ENCODE results near the gene CHST5.

CHST5 gene

DNA sequence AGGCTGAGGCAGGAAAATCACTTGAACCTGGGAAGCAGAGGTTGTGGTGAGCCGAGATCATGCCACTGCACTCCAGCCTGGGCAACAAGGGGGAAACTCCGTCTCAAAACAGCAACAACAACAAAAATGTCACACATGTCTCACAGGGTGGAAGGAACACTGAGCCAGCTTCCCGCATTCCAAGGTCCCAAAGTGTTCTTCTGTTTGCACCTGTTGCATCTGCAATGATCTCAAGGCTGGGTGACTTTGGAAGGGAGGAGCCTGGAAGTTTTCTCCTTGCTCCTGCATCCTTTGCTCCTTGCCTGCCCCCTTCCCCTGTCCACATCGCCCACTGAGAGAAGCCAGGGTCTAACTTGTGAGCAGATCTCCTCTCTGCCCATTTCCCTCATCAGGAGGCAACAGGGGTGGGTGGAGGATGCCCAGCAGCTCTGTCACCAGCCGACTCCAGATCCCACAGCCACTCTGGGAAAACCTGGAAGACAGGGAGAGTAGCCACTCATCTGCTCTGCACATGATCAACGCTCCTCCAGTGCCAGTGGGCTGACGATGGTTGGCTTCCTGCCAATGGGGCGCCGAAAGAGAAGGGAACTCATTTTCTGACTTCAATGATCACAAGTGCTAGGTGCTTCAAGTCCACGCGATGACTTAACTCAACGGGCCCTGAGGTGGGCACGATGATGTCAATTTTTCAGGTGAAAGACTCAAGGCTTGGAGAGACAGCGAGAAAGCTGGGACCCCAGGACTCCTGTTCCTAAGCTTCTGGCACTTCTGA, 53.3 kb downstream of the CHST5 start:
- TF ChIP-seq SUZ12 (IDR thresholded peaks at IDR 0.05) (no peak), PKNOX1 (IDR thresholded peaks at IDR 0.05) (no peak), FOXA1 (IDR thresholded peaks at IDR 0.05) (no peak), BHLHE40 (IDR thresholded peaks at IDR 0.05; ENCODE audit: borderline replicate concordance) (no peak), L3MBTL2 (conservative IDR thresholded peaks at IDR 0.05) (no peak), ZNF384 (IDR thresholded peaks at IDR 0.05) (no peak), TARDBP (IDR thresholded peaks at IDR 0.05) (no peak), NFRKB (IDR thresholded peaks at IDR 0.05) (no peak), FOXM1 (IDR thresholded peaks at IDR 0.05; ENCODE audit: borderline replicate concordance) (no peak), CTBP1 (IDR thresholded peaks at IDR 0.05; ENCODE audit: borderline replicate concordance) (no peak), ARNT (IDR thresholded peaks at IDR 0.05) (no peak)
- ChIA-PET CTCF (interaction anchor here (1.5 kb wide), 1 partner anchor 10 kb away, joined by 10 read pairs; no protein-coding TSS in a partner anchor), POLR2A (interaction anchor here (0.6 kb wide), 1 partner anchor 28 kb away, joined by 3 read pairs; no protein-coding TSS in a partner anchor)
- DNase-seq (ENCODE audit: extremely low spot score): no peak

GRCh38 chr16:75481475-75481874, 54.4 kb downstream of the CHST5 start:
- TF ChIP-seq SUZ12 (IDR thresholded peaks at IDR 0.05) (no peak), ARNT (IDR thresholded peaks at IDR 0.05) (no peak)
- ChIA-PET POLR2A (interaction anchor here (0.7 kb wide), 1 partner anchor 11 kb away, joined by 4 read pairs; no protein-coding TSS in a partner anchor), CTCF (interaction anchor here (1.5 kb wide), 1 partner anchor 9 kb away, joined by 10 read pairs; no protein-coding TSS in a partner anchor)
- peak; percentile 47 for DNase-seq (ENCODE audit: extremely low spot score)

- ChIA-PET POLR2A (no interaction called here), CTCF (interaction anchor here (0.6 kb wide), 1 partner anchor 196 kb away, joined by 4 read pairs; no protein-coding TSS in a partner anchor)
- no peak for TF ChIP-seq ELF4 (IDR thresholded peaks at IDR 0.05)
- no peak for TF ChIP-seq SP1 (IDR thresholded peaks at IDR 0.05)
- TF ChIP-seq PKNOX1 (IDR thresholded peaks at IDR 0.05): no peak
- TF ChIP-seq FOXA1 (IDR thresholded peaks at IDR 0.05): no peak
- TF ChIP-seq L3MBTL2 (conservative IDR thresholded peaks at IDR 0.05): no peak
- no peak for TF ChIP-seq BHLHE40 (IDR thresholded peaks at IDR 0.05; ENCODE audit: borderline replicate concordance)
- TF ChIP-seq TARDBP (IDR thresholded peaks at IDR 0.05): no peak
- no peak for TF ChIP-seq SUZ12 (IDR thresholded peaks at IDR 0.05)
- no peak for TF ChIP-seq HDGF (IDR thresholded peaks at IDR 0.05; ENCODE audit: borderline replicate concordance)
- no peak for TF ChIP-seq FOXM1 (IDR thresholded peaks at IDR 0.05; ENCODE audit: borderline replicate concordance)
- no peak for DNase-seq (ENCODE audit: extremely low spot score)
Observed at GRCh38 chr16:75479421-75479990, 56.4 kb downstream of the CHST5 start.

All from HEK293T (cell line).